Ovary (tissue), 9 donors: ENCODE data around the gene TMEM178A. TPM values are rescaled to one million over a fixed set of nuclear protein-coding genes. Genes with fewer than 3 reads are reported as not detected.

Experiments
- DNase-seq, 5 donors: peaks; one replicate each; pipeline ENCODE4 v3.0.0-alpha.2; 2019 to 2020
- H3K27ac ChIP-seq, 2 donors: fragments of 200-600 bp; one replicate each; pipeline versions ENCODE4 v1.5.1 to v1.8.0; 2019 to 2022
- H3K27me3 ChIP-seq: fragments of 200-600 bp; one replicate; pipeline ENCODE4 v1.8.0; 2022
- H3K36me3 ChIP-seq: fragments of 200-600 bp; sonication (generic); one replicate; pipeline ENCODE4 v1.5.1; 2019
- H3K4me1 ChIP-seq: one replicate; pipeline ENCODE4 v1.8.1; 2013; ENCODE audit warnings: mild to moderate bottlenecking, moderate library complexity; ENCODE audit not compliant: insufficient read depth
- H3K4me3 ChIP-seq: fragments of 200-600 bp; sonication (generic); one replicate; pipeline ENCODE4 v1.5.1; 2017
- H3K9me3 ChIP-seq, 2 donors: fragments of 200-600 bp in 1 of 2; sonication (generic) in 1 of 2; one replicate each; pipeline versions ENCODE4 v1.5.1 to v1.8.1; 2013 to 2019; ENCODE audit warnings: mild to moderate bottlenecking in 1 of 2, moderate library complexity in 1 of 2
- CTCF ChIP-seq, 3 donors: fragments of 450-650 bp in 2 of 3; fragments of 200-600 bp in 1 of 3; IDR thresholded peaks; one replicate each; pipeline versions ENCODE4 v1.5.1 to v1.8.0; 2016 to 2022; ENCODE audit warnings: antibody characterized with exemption in 3 of 3, mild to moderate bottlenecking in 1 of 3
- EP300 ChIP-seq: sonication (generic); formaldehyde crosslinking; IDR thresholded peaks from one replicate; pipeline ENCODE4 v1.6.1; 2017; ENCODE audit warnings: antibody characterized with exemption
- POLR2A ChIP-seq: fragments of 450-650 bp; IDR thresholded peaks from one replicate; pipeline ENCODE4 v1.6.1; 2017; ENCODE audit warnings: antibody characterized with exemption, mild to moderate bottlenecking, moderate library complexity
- WGBS, 3 donors: extraction: QIAGEN DNeasy Blood & Tissue Kit in 1 of 3; methylation state at CpG; one replicate each; pipeline versions ENCODE4 v1.1.5 to v1.1.7; 2013 to 2017; 5-methylcytosine and 5-hydroxymethylcytosine counted together
- intact Hi-C, 4 donors: fragments of 100-400 bp; cut with DNase I; formaldehyde crosslinking; loops; one replicate each; pipeline versions ENCODE4 v1.11.0 to v1.15.1; 2022 to 2023
- polyA plus RNA-seq, 2 donors: library from polyadenylated mRNA; stranded (reverse); fragments of 200-250 nt in 1 of 2; fragments of 350-450 nt in 1 of 2; fragmentation: Illumina TruSeq in 1 of 2; extraction: RNeasy Lipid Tissue Mini Kit (QIAGEN cat#74804) in 1 of 2; gene quantifications; one replicate each; pipeline ENCODE4 v1.2.3, GENCODE V29; 2013 to 2014
- total RNA-seq, 7 donors: library from RNA; depleted of rRNA in 2 of 7; stranded (reverse); fragments of >200 nt in 2 of 7; fragmentation: NEBNext Ultra II Directional in 3 of 7; extraction: Animal tissue kit (Norgen Biotek cat#: 25700) in 3 of 7; gene quantifications; one replicate each; pipeline versions ENCODE4 v1.1.0 to v1.2.4, GENCODE V29; 2016 to 2023
- donor health status: DM: no; HTN: no; CAD: no; lungs with moderate emphysema.
- donor health status: DM: no; HTN: no; CAD: no.
- donor health status: Bipolar disorder and iron deficiency.
- donor health status: DM: yes; HTN: yes; CAD: no.
- donor health status: DM: no; HTN: no; CAD: no.
- donor health status: DM: yes; HTN: yes; CAD: no.

The TMEM178A gene
- total and polyA plus RNA-seq, 9 donors: 1.7 to 7.0 (median 2.6) TPM

GRCh38 chr2:39730685-39731302 is 65.1 kb downstream of the TMEM178A start:
- DNase-seq: no peak
- Histone ChIP-seq H3K9me3 (no peaks in the 10 kb centered on the region), H3K27ac (no peak overlapping the region), H3K36me3 (no peaks in the 10 kb centered on the region), H3K27me3 (no peaks in the 10 kb centered on the region), H3K4me3 (no peak overlapping the region), H3K4me1 (peaks cover 7% of the 10 kb centered on the region)
- TF ChIP-seq POLR2A (no peak), CTCF (IDR thresholded peaks at IDR 0.05) (no peak), EP300 (no peak)
- 94 to 98% (median 95%) methylated on average over 2 of the region's 2 CpGs for WGBS, 3 donors
- intact Hi-C loops: no loop called here

GRCh38 chr2:39731546-39731945 is 65.8 kb downstream of the TMEM178A start:
- no peak for DNase-seq
- WGBS, 3 donors: 88 to 91% (median 88%) methylated on average over 3 of the region's 3 CpGs
- Histone ChIP-seq H3K27me3 (no peaks in the 10 kb centered on the region), H3K36me3 (no peaks in the 10 kb centered on the region), H3K4me1 (peaks cover 7% of the 10 kb centered on the region), H3K9me3 (no peaks in the 10 kb centered on the region), H3K4me3 (no peak overlapping the region), H3K27ac (no peak overlapping the region)
- intact Hi-C loops: no loop called here
- TF ChIP-seq POLR2A (no peak), CTCF (IDR thresholded peaks at IDR 0.05) (no peak), EP300 (no peak)

- no peak for TF ChIP-seq POLR2A
- no peak for TF ChIP-seq EP300
- TF ChIP-seq CTCF (IDR thresholded peaks at IDR 0.05): no peak
- Histone ChIP-seq H3K27ac (no peak overlapping the region), H3K4me1 (peaks cover 5% of the 10 kb centered on the region), H3K36me3 (no peaks in the 10 kb centered on the region), H3K4me3 (no peak overlapping the region), H3K9me3 (no peaks in the 10 kb centered on the region), H3K27me3 (no peaks in the 10 kb centered on the region)
- DNase-seq: no peak
- intact Hi-C loops: no loop called here
- 75 to 77% (median 77%) methylated on average over 1 of the region's 1 CpG for WGBS, 3 donors
These were observed 66.8 kb downstream of the TMEM178A start for GRCh38 chr2:39732482-39732881.

- Histone ChIP-seq H3K27ac (no peak overlapping the region), H3K4me1 (peaks cover 5% of the 10 kb centered on the region), H3K27me3 (no peaks in the 10 kb centered on the region), H3K9me3 (no peaks in the 10 kb centered on the region), H3K36me3 (no peaks in the 10 kb centered on the region), H3K4me3 (no peak overlapping the region)
- DNase-seq: no peak
- WGBS, 3 donors: 94 to 97% (median 96%) methylated on average over 10 of the region's 10 CpGs
- intact Hi-C loops: no loop called here
- TF ChIP-seq CTCF (IDR thresholded peaks at IDR 0.05) (no peak), POLR2A (no peak), EP300 (no peak)
These were observed 67.5 kb downstream of the TMEM178A start for GRCh38 chr2:39733070-39733674.
